Activated T-cell treated with anti-CD3 and anti-CD28 coated beads for 24 hours (primary cell): ENCODE data around the gene KRTAP12-3.
"Not testable (repeated sequence)": the region's sequence is repeated elsewhere in the genome, so short reads cannot be mapped to it uniquely, and the experiment has no call there.

ENCODE experiments used
- DNase-seq: peaks from one replicate; pipeline ENCODE4 v3.0.0-alpha.2; 2020; ENCODE audit warnings: low read depth

KRTAP12-3 gene

GRCh38 chr21:44650973-44651675, 6.6 kb upstream of the KRTAP12-3 start:
- no peak for DNase-seq

- DNase-seq: no peak
These were observed 4.6 kb upstream of the KRTAP12-3 start for GRCh38 chr21:44653123-44653522.

GRCh38 chr21:44653656-44654575, 3.8 kb upstream of the KRTAP12-3 start:
- DNase-seq: no peak

- no peak for DNase-seq
These were observed 3.1 kb upstream of the KRTAP12-3 start, which contains the start of gene KRTAP12-4 for GRCh38 chr21:44654576-44655175. Gene KRTAP12-4 (minus strand): TSS chr21:44654659. CDS start chr21:44654614, 45 bp downstream.

GRCh38 chr21:44656868-44657267, 864 bp upstream of the KRTAP12-3 start:
- no peak for DNase-seq

GRCh38 chr21:44658541-44658910, 794 bp downstream of the KRTAP12-3 start:
- no peak for DNase-seq

GRCh38 chr21:44658913-44659595, 1.3 kb downstream of the KRTAP12-3 start:
- DNase-seq: no peak

- not testable (repeated sequence) for DNase-seq
These were observed 3.8 kb downstream of the KRTAP12-3 start for GRCh38 chr21:44661567-44661966.

- no peak for DNase-seq
These were observed 7.0 kb downstream of the KRTAP12-3 start for GRCh38 chr21:44664691-44665090.

GRCh38 chr21:44666401-44667320, 8.9 kb downstream of the KRTAP12-3 start, which contains the start of gene KRTAP12-2:
Gene KRTAP12-2 (minus strand): TSS chr21:44666927. CDS start chr21:44666886, 41 bp downstream.
- DNase-seq: no peak

- DNase-seq: no peak
These were observed 9.9 kb downstream of the KRTAP12-3 start for GRCh38 chr21:44667612-44668011.

GRCh38 chr21:44670642-44671432, 13.1 kb downstream of the KRTAP12-3 start:
- no peak for DNase-seq

- no peak for DNase-seq
These were observed 14.2 kb downstream of the KRTAP12-3 start for GRCh38 chr21:44671911-44672310.

GRCh38 chr21:44677881-44678280, 20.1 kb downstream of the KRTAP12-3 start:
- no peak for DNase-seq

GRCh38 chr21:44681152-44681551, 23.4 kb downstream of the KRTAP12-3 start:
- DNase-seq: no peak

- no peak for DNase-seq
These were observed 24.3 kb downstream of the KRTAP12-3 start, which contains the start of gene KRTAP12-1 for GRCh38 chr21:44681861-44682579. Gene KRTAP12-1 (minus strand): TSS chr21:44682163. CDS start chr21:44682123, 40 bp downstream.

GRCh38 chr21:44682580-44683151, 24.9 kb downstream of the KRTAP12-3 start:
- no peak for DNase-seq

GRCh38 chr21:44684077-44684476, 26.3 kb downstream of the KRTAP12-3 start:
- no peak for DNase-seq

GRCh38 chr21:44684483-44684882, 26.8 kb downstream of the KRTAP12-3 start:
- DNase-seq: no peak
